ENCODE data around the gene C16orf95.

DNA sequence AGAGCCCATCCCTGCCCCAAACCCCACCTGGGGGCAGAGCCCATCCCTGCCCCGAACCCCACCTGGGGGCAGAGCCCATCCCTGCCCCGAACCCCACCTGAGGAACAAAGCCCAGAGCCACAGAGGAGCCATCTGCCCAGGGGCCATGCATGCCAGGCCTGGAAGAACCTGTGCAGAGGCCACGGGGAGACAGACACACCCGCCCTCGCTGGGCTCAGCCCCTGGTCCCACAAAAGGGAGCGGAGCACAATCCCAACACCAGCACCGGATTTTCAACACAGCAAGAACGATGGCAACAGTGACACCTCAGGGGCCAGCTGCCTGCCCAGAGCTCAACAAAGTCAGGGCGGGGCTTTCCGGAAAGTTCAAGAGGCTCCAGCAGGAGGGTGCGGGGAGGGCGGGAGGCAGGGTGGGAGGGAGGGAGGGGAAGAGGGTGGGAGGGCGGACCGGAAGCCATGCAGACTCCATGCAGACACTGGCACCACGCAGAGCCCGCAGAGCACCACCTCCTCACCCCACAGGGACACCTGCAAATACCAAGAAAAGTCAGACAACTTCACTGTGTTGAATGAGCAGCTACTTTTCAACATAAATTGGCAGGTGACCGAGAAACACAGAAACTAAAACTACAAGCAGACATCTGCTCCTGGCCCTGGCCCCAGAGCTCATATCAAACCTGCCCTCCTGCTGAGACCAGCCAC lies 27.9 kb upstream of the C16orf95 start:
- TF ChIP-seq GATA2 (IDR thresholded peaks at IDR 0.05; ENCODE audit: low read depth, low read length) (no peak), GATA3 (IDR thresholded peaks at IDR 0.05; ENCODE audit: low read depth, low read length) (no peak)
